CD14-positive monocyte (primary cell): ENCODE results near the gene KRTAP12-4. TPM values are rescaled to one million over a fixed set of nuclear protein-coding genes. Genes with fewer than 3 reads are reported as not detected.

Experiments
- DNase-seq, 3 donors: peaks; one replicate each; pipeline ENCODE4 v3.0.0-alpha.2; 2011 to 2022
- H2AFZ ChIP-seq: 2 replicates; pipeline ENCODE4 v1.6.0; 2012; ENCODE audit warnings: mild to moderate bottlenecking, low read depth, low read length, inconsistent platforms; ENCODE audit not compliant: insufficient read depth, poor library complexity, severe bottlenecking
- H3K27ac ChIP-seq, 2 donors: 1 replicate in 1 of 2; 2 replicates in 1 of 2; pipeline ENCODE4 v1.5.1; 2012 to 2013; ENCODE audit warnings: low read length in 2 of 2, control low read depth in 1 of 2, inconsistent platforms in 1 of 2, low read depth in 1 of 2, mild to moderate bottlenecking in 1 of 2
- H3K27me3 ChIP-seq, 2 donors: one replicate each; pipeline versions ENCODE4 v1.6.0 to v1.6.1; 2011 to 2013; ENCODE audit warnings: low read length in 2 of 2; ENCODE audit not compliant: control insufficient read depth in 2 of 2, insufficient read depth in 2 of 2
- H3K36me3 ChIP-seq, 2 donors: replicated peaks in 1 of 2; 1 replicate in 1 of 2; 2 replicates in 1 of 2; pipeline versions ENCODE4 v1.5.1 to v1.6.1; 2012 to 2013; ENCODE audit warnings: low read length in 2 of 2, control low read depth in 1 of 2, inconsistent platforms in 1 of 2, mild to moderate bottlenecking in 1 of 2; ENCODE audit not compliant: insufficient read depth in 2 of 2, control insufficient read depth in 1 of 2
- H3K4me1 ChIP-seq, 2 donors: 1 replicate in 1 of 2; 2 replicates in 1 of 2; pipeline versions ENCODE4 v1.5.1 to v1.6.1; 2012 to 2013; ENCODE audit warnings: low read length in 2 of 2, control low read depth in 1 of 2, inconsistent platforms in 1 of 2, mild to moderate bottlenecking in 1 of 2, moderate library complexity in 1 of 2; ENCODE audit not compliant: insufficient read depth in 2 of 2, control insufficient read depth in 1 of 2
- H3K4me2 ChIP-seq: replicated peaks from 2 replicates; pipeline ENCODE3; 2012; ENCODE audit warnings: low read length, moderate library complexity, mild to moderate bottlenecking; ENCODE audit not compliant: poor library complexity, severe bottlenecking; ENCODE audit errors: extremely low read depth
- H3K4me3 ChIP-seq, 3 experiments: fragments of 200-600 bp in 1 of 3; sonication (generic) in 1 of 3; replicated peaks in 1 of 3; 1 replicate in 2 of 3; 2 replicates in 1 of 3; pipeline ENCODE4 v1.5.1; 2011 to 2013; ENCODE audit warnings: low read length in 3 of 3, mild to moderate bottlenecking in 3 of 3, control low read depth in 2 of 3, low read depth in 2 of 3, inconsistent platforms in 1 of 3, moderate library complexity in 1 of 3
- H3K79me2 ChIP-seq: 2 replicates; pipeline ENCODE4 v1.6.0; 2012; ENCODE audit warnings: mild to moderate bottlenecking, control low read depth, inconsistent platforms, low read length, moderate library complexity; ENCODE audit not compliant: insufficient read depth
- H3K9ac ChIP-seq: 2 replicates; pipeline ENCODE4 v1.6.0; 2017; ENCODE audit warnings: low read length, mild to moderate bottlenecking; ENCODE audit not compliant: insufficient read depth, poor library complexity, severe bottlenecking
- H3K9me3 ChIP-seq, 2 donors: replicated peaks in 1 of 2; 1 replicate in 1 of 2; 2 replicates in 1 of 2; pipeline versions ENCODE4 v1.5.1 to v1.6.1; 2012 to 2013; ENCODE audit warnings: low read length in 2 of 2, control low read depth in 1 of 2; ENCODE audit not compliant: control insufficient read depth in 1 of 2, insufficient read depth in 1 of 2
- H4K20me1 ChIP-seq: 2 replicates; pipeline ENCODE4 v1.6.0; 2012; ENCODE audit warnings: mild to moderate bottlenecking, low read length, control low read depth, moderate library complexity; ENCODE audit not compliant: insufficient read depth
- H3K27ac Mint-ChIP-seq, 7 donors: one replicate each; pipeline ENCODE4 v1.8.0; 2020; ENCODE audit warnings: mild to moderate bottlenecking in 7 of 7, mixed read lengths in 7 of 7, moderate library complexity in 6 of 7, inconsistent platforms in 2 of 7
- H3K27me3 Mint-ChIP-seq, 3 donors: one replicate each; pipeline ENCODE4 v1.8.0; 2021 to 2022; ENCODE audit warnings: low read depth in 3 of 3, mild to moderate bottlenecking in 3 of 3, mixed read lengths in 3 of 3, moderate library complexity in 3 of 3, inconsistent platforms in 1 of 3
- H3K36me3 Mint-ChIP-seq, 2 donors: one replicate each; pipeline ENCODE4 v1.8.0; 2020; ENCODE audit warnings: mixed read lengths in 2 of 2, inconsistent platforms in 1 of 2, mild to moderate bottlenecking in 1 of 2
- H3K4me1 Mint-ChIP-seq: one replicate; pipeline ENCODE4 v1.8.0; 2020; ENCODE audit warnings: mild to moderate bottlenecking, mixed read lengths
- H3K4me3 Mint-ChIP-seq, 2 donors: one replicate each; pipeline ENCODE4 v1.8.0; 2020; ENCODE audit warnings: mild to moderate bottlenecking in 2 of 2, mixed read lengths in 2 of 2, moderate library complexity in 1 of 2
- H3K9me3 Mint-ChIP-seq, 7 donors: one replicate each; pipeline ENCODE4 v1.8.0; 2020 to 2022; ENCODE audit warnings: mixed read lengths in 7 of 7, mild to moderate bottlenecking in 6 of 7, moderate library complexity in 6 of 7, inconsistent platforms in 2 of 7
- CTCF ChIP-seq: fragments of 200-600 bp; IDR thresholded peaks from one replicate; pipeline ENCODE4 v1.8.0; 2022; ENCODE audit warnings: antibody characterized with exemption, mild to moderate bottlenecking
- WGBS: methylation state at CpG from one replicate; pipeline ENCODE4 v1.1.5; 2013; ENCODE audit warnings: missing lambda C conversion rate; ENCODE audit not compliant: insufficient coverage; 5-methylcytosine and 5-hydroxymethylcytosine counted together
- intact Hi-C, 2 donors: fragments of 100-400 bp; cut with micrococcal nuclease; formaldehyde crosslinking; loops; one replicate each; pipeline versions ENCODE4 v1.15.0 to v1.15.1; 2023
- polyA plus RNA-seq, 3 donors: library from polyadenylated mRNA; depleted of rRNA in 1 of 3; unstranded in 2 of 3; stranded (reverse) in 1 of 3; fragments of 300-500 nt in 2 of 3; fragments of >200 nt in 1 of 3; fragmentation: Illumina TruSeq in 2 of 3; gene quantifications; 1 replicate in 2 of 3; 2 replicates in 1 of 3; pipeline ENCODE4 v1.2.3, GENCODE V29; 2012 to 2021

Gene KRTAP12-4
- polyA plus RNA-seq, 3 donors: not detected

- Histone ChIP-seq H4K20me1 (no peaks in the 10 kb centered on the region), H3K27me3 (no peaks in the 10 kb centered on the region), H3K79me2 (no peaks in the 10 kb centered on the region), H3K27ac (no peak overlapping the region), H3K36me3 (no peaks in the 10 kb centered on the region), H3K9me3 (no peaks in the 10 kb centered on the region), H3K4me1 (no peaks in the 10 kb centered on the region), H3K4me3 (no peak overlapping the region), H2AFZ (no peak overlapping the region), H3K4me2 (no peak overlapping the region), H3K9ac (no peak overlapping the region)
- Mint-ChIP-seq H3K36me3 (no peaks in the 10 kb centered on the region), H3K27ac (no peak overlapping the region), H3K27me3 (peaks cover 6 to 27% (median 11%) of the 10 kb centered on the region in 3 donors), H3K9me3 (peaks cover 0 to 3% (median 0%) of the 10 kb centered on the region in 7 donors), H3K4me1 (no peaks in the 10 kb centered on the region), H3K4me3 (no peak overlapping the region)
- DNase-seq: no peak
- intact Hi-C loops: no loop called here
- WGBS: 91% methylated on average over 12 of the region's 15 CpGs
- TF ChIP-seq CTCF: no peak
These were observed 28.2 kb upstream of the KRTAP12-4 start for GRCh38 chr21:44682580-44683151.

- no peaks in the 10 kb centered on the region for H3K4me1 ChIP-seq
- no peak within 1 kb of the TSS for H3K9ac ChIP-seq
- no peak within 1 kb of the TSS for H2AFZ ChIP-seq
- no peak within 1 kb of the TSS for H3K27ac ChIP-seq
- H3K4me3 ChIP-seq: no peak within 1 kb of the TSS
- H3K9me3 ChIP-seq: no peaks in the 10 kb centered on the region
- no peak within 1 kb of the TSS for H3K27ac Mint-ChIP-seq
- peaks cover 5 to 22% (median 11%) of the 10 kb centered on the region in 3 donors for H3K27me3 Mint-ChIP-seq
- H3K4me1 Mint-ChIP-seq: no peaks in the 10 kb centered on the region
- no peaks in the 10 kb centered on the region for H3K36me3 ChIP-seq
- H3K4me3 Mint-ChIP-seq: no peak within 1 kb of the TSS
- 90% methylated on average over 19 of the region's 23 CpGs for WGBS
- no peaks in the 10 kb centered on the region for H3K27me3 ChIP-seq
- H3K36me3 Mint-ChIP-seq: no peaks in the 10 kb centered on the region
- DNase-seq: no peak
- H4K20me1 ChIP-seq: no peaks in the 10 kb centered on the region
- intact Hi-C loops: no loop called here
- peaks cover 0 to 5% (median 0%) of the 10 kb centered on the region in 7 donors for H3K9me3 Mint-ChIP-seq
- H3K79me2 ChIP-seq: no peaks in the 10 kb centered on the region
- no peak within 1 kb of the TSS for H3K4me2 ChIP-seq
- TF ChIP-seq CTCF: no peak
These were observed 27.6 kb upstream of the KRTAP12-4 start, which contains the start of gene KRTAP12-1 for GRCh38 chr21:44681861-44682579. TSS of gene KRTAP12-1 (minus strand) at chr21:44682163. CDS start at chr21:44682123, 40 bp downstream.
